ENCODE results near the gene NDFIP1. TPM values are rescaled to one million over a fixed set of nuclear protein-coding genes. Genes with fewer than 3 reads are reported as not detected.

Gene NDFIP1
- polyA plus RNA-seq, 1 donor (not counting 4 experiments of a cell fraction or from before 2014, with no cell fraction given) = 38.2 TPM

GRCh38 chr5:142156839-142157463, 48.4 kb downstream of the NDFIP1 start:
- no peak overlapping the region for H2AFZ ChIP-seq (ENCODE audit: control insufficient read depth, low read length)
- no peaks in the 10 kb centered on the region for H4K20me1 ChIP-seq (ENCODE audit: control insufficient read depth, extremely low read depth, insufficient read depth, low read length)
- H3K4me3 ChIP-seq (ENCODE audit: control insufficient read depth in 2 of 3, extremely low read depth in 1 of 3, insufficient read depth in 2 of 3, low read depth in 1 of 3, low read length in 3 of 3) = no peak overlapping the region
- no peaks in the 10 kb centered on the region for H3K9me3 ChIP-seq (ENCODE audit: control insufficient read depth, low read depth, low read length)
- H3K27me3 ChIP-seq (ENCODE audit: control insufficient read depth, extremely low read depth, insufficient read depth, low read length) = no peaks in the 10 kb centered on the region
- no peaks in the 10 kb centered on the region for H3K9me1 ChIP-seq (ENCODE audit: control insufficient read depth, extremely low read depth, insufficient read depth, low read length)
- H3K79me2 ChIP-seq (ENCODE audit: control insufficient read depth, insufficient read depth, low read length) = no peaks in the 10 kb centered on the region
- H3K4me2 ChIP-seq (ENCODE audit: control insufficient read depth, extremely low read depth, insufficient read depth, low read depth, low read length) = no peak overlapping the region
- no peak overlapping the region for H3K9ac ChIP-seq (ENCODE audit: control insufficient read depth, extremely low read depth, insufficient read depth, low read length)
- H3K4me1 ChIP-seq (ENCODE audit: control insufficient read depth, extremely low read depth, insufficient read depth, low read length) = no peaks in the 10 kb centered on the region
- FAIRE-seq (no peak), DNase-seq (ENCODE audit: low read depth, low spot score) (no peak)
- dilution Hi-C loops (cut with MboI; ENCODE audit: extremely low pct_ligation_motif_present, low sequenced_read_pairs) = no loop called here
- H3K36me3 ChIP-seq (ENCODE audit: control insufficient read depth in 2 of 2, extremely low read depth in 1 of 2, insufficient read depth in 2 of 2, low read length in 2 of 2) = peaks cover 2 to 8% of the 10 kb centered on the region in 2 experiments
- H3K27ac ChIP-seq (ENCODE audit: control insufficient read depth, insufficient read depth, low read length) = no peak overlapping the region
- TF ChIP-seq EZH2 (IDR thresholded peaks at IDR 0.05; ENCODE audit: low read length) = no peak
- TF ChIP-seq, protein P1, sequence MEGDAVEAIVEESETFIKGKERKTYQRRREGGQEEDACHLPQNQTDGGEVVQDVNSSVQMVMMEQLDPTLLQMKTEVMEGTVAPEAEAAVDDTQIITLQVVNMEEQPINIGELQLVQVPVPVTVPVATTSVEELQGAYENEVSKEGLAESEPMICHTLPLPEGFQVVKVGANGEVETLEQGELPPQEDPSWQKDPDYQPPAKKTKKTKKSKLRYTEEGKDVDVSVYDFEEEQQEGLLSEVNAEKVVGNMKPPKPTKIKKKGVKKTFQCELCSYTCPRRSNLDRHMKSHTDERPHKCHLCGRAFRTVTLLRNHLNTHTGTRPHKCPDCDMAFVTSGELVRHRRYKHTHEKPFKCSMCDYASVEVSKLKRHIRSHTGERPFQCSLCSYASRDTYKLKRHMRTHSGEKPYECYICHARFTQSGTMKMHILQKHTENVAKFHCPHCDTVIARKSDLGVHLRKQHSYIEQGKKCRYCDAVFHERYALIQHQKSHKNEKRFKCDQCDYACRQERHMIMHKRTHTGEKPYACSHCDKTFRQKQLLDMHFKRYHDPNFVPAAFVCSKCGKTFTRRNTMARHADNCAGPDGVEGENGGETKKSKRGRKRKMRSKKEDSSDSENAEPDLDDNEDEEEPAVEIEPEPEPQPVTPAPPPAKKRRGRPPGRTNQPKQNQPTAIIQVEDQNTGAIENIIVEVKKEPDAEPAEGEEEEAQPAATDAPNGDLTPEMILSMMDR (optimal IDR thresholded peaks at IDR 0.05 in 1 of 3, IDR thresholded peaks at IDR 0.05 in 1 of 3, conservative IDR thresholded peaks at IDR 0.05 in 1 of 3; ENCODE audit: extremely low read depth in 1 of 3, insufficient read depth in 2 of 3, low read length in 3 of 3) = no peak

- H4K20me1 ChIP-seq (ENCODE audit: control insufficient read depth, extremely low read depth, insufficient read depth, low read length) = no peaks in the 10 kb centered on the region
- H3K27ac ChIP-seq (ENCODE audit: control insufficient read depth, insufficient read depth, low read length) = no peak overlapping the region
- no peak overlapping the region for H3K4me3 ChIP-seq (ENCODE audit: control insufficient read depth in 2 of 3, extremely low read depth in 1 of 3, insufficient read depth in 2 of 3, low read depth in 1 of 3, low read length in 3 of 3)
- H3K4me1 ChIP-seq (ENCODE audit: control insufficient read depth, extremely low read depth, insufficient read depth, low read length) = no peaks in the 10 kb centered on the region
- no peak for TF ChIP-seq EZH2 (IDR thresholded peaks at IDR 0.05; ENCODE audit: low read length)
- TF ChIP-seq, protein P1 (optimal IDR thresholded peaks at IDR 0.05 in 1 of 3, IDR thresholded peaks at IDR 0.05 in 1 of 3, conservative IDR thresholded peaks at IDR 0.05 in 1 of 3; ENCODE audit: extremely low read depth in 1 of 3, insufficient read depth in 2 of 3, low read length in 3 of 3) = no peak
- no peak overlapping the region for H2AFZ ChIP-seq (ENCODE audit: control insufficient read depth, low read length)
- no peaks in the 10 kb centered on the region for H3K9me3 ChIP-seq (ENCODE audit: control insufficient read depth, low read depth, low read length)
- FAIRE-seq (no peak), DNase-seq (ENCODE audit: low read depth, low spot score) (no peak)
- no peaks in the 10 kb centered on the region for H3K27me3 ChIP-seq (ENCODE audit: control insufficient read depth, extremely low read depth, insufficient read depth, low read length)
- H3K36me3 ChIP-seq (ENCODE audit: control insufficient read depth in 2 of 2, extremely low read depth in 1 of 2, insufficient read depth in 2 of 2, low read length in 2 of 2) = peaks cover 0 to 2% of the 10 kb centered on the region in 2 experiments
- H3K4me2 ChIP-seq (ENCODE audit: control insufficient read depth, extremely low read depth, insufficient read depth, low read depth, low read length) = no peak overlapping the region
- H3K79me2 ChIP-seq (ENCODE audit: control insufficient read depth, insufficient read depth, low read length) = no peaks in the 10 kb centered on the region
- H3K9me1 ChIP-seq (ENCODE audit: control insufficient read depth, extremely low read depth, insufficient read depth, low read length) = no peaks in the 10 kb centered on the region
- dilution Hi-C loops (cut with MboI; ENCODE audit: extremely low pct_ligation_motif_present, low sequenced_read_pairs) = no loop called here
- no peak overlapping the region for H3K9ac ChIP-seq (ENCODE audit: control insufficient read depth, extremely low read depth, insufficient read depth, low read length)
Measured at GRCh38 chr5:142159354-142159753, 50.8 kb downstream of the NDFIP1 start.
